GM12878 (cell line): ENCODE data around the gene ARL5A.

ENCODE experiments used
- CHD4 ChIP-seq: fragments of 200-600 bp; sonication (generic); IDR thresholded peaks from 2 replicates; pipeline ENCODE4 v1.6.1; 2016; ENCODE audit warnings: mild to moderate bottlenecking
- ETV6 ChIP-seq, 2 experiments: fragments of 450-650 bp in 1 of 2; IDR thresholded peaks in 1 of 2; conservative IDR thresholded peaks in 1 of 2; 2 replicates each; pipeline ENCODE4 v1.6.1; 2014; ENCODE audit warnings: antibody characterized with exemption in 1 of 2, borderline replicate concordance in 1 of 2, low read depth in 1 of 2, mild to moderate bottlenecking in 1 of 2, moderate library complexity in 1 of 2
- EZH2 ChIP-seq: IDR thresholded peaks from 2 replicates; pipeline ENCODE4 v1.6.1; 2012; ENCODE audit warnings: low read depth, mild to moderate bottlenecking, control low read depth, inconsistent platforms, low read length, borderline replicate concordance; ENCODE audit not compliant: control insufficient read depth
- HDAC2 ChIP-seq: fragments of 200-600 bp; sonication (generic); IDR thresholded peaks from 2 replicates; pipeline ENCODE4 v1.6.1; 2017
- POLR2AphosphoS5 ChIP-seq: IDR thresholded peaks from 2 replicates; pipeline ENCODE4 v1.6.1; 2011; ENCODE audit warnings: mild to moderate bottlenecking, low read length, inconsistent platforms
- SMC3 ChIP-seq: IDR thresholded peaks from 2 replicates; pipeline ENCODE4 v1.6.1; 2011; ENCODE audit warnings: low read length, improper control_type of control experiment, borderline replicate concordance
- SREBF2 ChIP-seq: IDR thresholded peaks from 2 replicates; pipeline ENCODE4 v1.6.1; 2012; ENCODE audit warnings: mild to moderate bottlenecking, low read length
- TAF1 ChIP-seq: IDR thresholded peaks from 2 replicates; pipeline ENCODE4 v1.6.1; 2011; ENCODE audit warnings: mild to moderate bottlenecking, low read depth, low read length, borderline replicate concordance
- TARDBP ChIP-seq: IDR thresholded peaks from 2 replicates; pipeline ENCODE4 v1.6.1; 2016; ENCODE audit warnings: borderline replicate concordance
- TF ChIP-seq, protein P1 (sequence below), 3 experiments: IDR thresholded peaks in 2 of 3; conservative IDR thresholded peaks in 1 of 3; 2 replicates each; pipeline ENCODE4 v1.5.1; 2011; ENCODE audit warnings: low read depth in 3 of 3, low read length in 3 of 3, mild to moderate bottlenecking in 3 of 3, control low read depth in 2 of 3, moderate library complexity in 2 of 3, inconsistent platforms in 1 of 3, mixed read lengths in 1 of 3; ENCODE audit not compliant: control insufficient read depth in 2 of 3, insufficient read depth in 1 of 3; ENCODE audit errors: extremely low read depth in 1 of 3

DNA sequence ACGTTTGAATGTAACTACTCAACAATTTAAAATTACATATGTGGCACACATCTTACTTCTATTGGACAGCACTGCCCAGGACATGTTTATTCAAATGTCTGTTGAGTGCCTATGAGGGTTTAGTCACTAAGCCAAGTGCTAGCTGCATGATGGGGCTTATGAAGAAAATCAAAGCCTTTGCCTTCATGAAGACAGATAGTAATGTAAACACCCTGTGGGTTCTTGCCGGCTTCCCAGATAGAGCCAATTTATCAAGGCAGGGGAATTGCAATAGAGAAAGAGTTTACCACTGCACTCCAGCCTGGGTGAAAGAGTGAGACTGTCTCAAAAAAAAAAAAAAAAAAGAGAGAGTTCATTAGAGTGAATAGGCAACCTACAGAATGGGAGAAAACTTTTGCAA lies 50.3 kb downstream of the ARL5A start:
- TF ChIP-seq ETV6 (conservative IDR thresholded peaks at IDR 0.05 in 1 of 2, IDR thresholded peaks at IDR 0.05 in 1 of 2; ENCODE audit: borderline replicate concordance in 1 of 2, low read depth in 1 of 2) (no peak), EZH2 (no peak), POLR2AphosphoS5 (no peak), SMC3 (no peak), SREBF2 (no peak), HDAC2 (no peak), TARDBP (no peak), CHD4 (no peak), TAF1 (no peak)
- TF ChIP-seq, protein P1, sequence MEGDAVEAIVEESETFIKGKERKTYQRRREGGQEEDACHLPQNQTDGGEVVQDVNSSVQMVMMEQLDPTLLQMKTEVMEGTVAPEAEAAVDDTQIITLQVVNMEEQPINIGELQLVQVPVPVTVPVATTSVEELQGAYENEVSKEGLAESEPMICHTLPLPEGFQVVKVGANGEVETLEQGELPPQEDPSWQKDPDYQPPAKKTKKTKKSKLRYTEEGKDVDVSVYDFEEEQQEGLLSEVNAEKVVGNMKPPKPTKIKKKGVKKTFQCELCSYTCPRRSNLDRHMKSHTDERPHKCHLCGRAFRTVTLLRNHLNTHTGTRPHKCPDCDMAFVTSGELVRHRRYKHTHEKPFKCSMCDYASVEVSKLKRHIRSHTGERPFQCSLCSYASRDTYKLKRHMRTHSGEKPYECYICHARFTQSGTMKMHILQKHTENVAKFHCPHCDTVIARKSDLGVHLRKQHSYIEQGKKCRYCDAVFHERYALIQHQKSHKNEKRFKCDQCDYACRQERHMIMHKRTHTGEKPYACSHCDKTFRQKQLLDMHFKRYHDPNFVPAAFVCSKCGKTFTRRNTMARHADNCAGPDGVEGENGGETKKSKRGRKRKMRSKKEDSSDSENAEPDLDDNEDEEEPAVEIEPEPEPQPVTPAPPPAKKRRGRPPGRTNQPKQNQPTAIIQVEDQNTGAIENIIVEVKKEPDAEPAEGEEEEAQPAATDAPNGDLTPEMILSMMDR (IDR thresholded peaks at IDR 0.05 in 2 of 3, conservative IDR thresholded peaks at IDR 0.05 in 1 of 3; ENCODE audit: control insufficient read depth in 2 of 3, extremely low read depth in 1 of 3, insufficient read depth in 1 of 3, low read depth in 3 of 3, low read length in 3 of 3) = no peak
